WTC11 (cell line): ENCODE data around the gene LTBP1. TPM values are rescaled to one million over a fixed set of nuclear protein-coding genes. Genes with fewer than 3 reads are reported as not detected.

Experiments
- ATAC-seq: fragments of 200-7000 bp; cut with Tn5 transposase; 2 replicates; pipeline ENCODE4 v1.10.0; 2021; ENCODE audit warnings: mild to moderate bottlenecking, moderate library complexity
- CTCF ChIA-PET: fragments of 300-600 bp; sonication (Branson Sonifier 250); formaldehyde crosslinking; loops from one replicate; lab custom pipeline; 2021; ENCODE audit warnings: antibody characterized with exemption; lab: Charles Lee
- POLR2A ChIA-PET: fragments of 350-600 bp; sonication (Branson Sonifier 250); formaldehyde crosslinking; loops from one replicate; lab custom pipeline; 2021; ENCODE audit warnings: antibody characterized with exemption; lab: Charles Lee
- DNase-seq: peaks from one replicate; pipeline ENCODE4 v3.0.0; 2021; ENCODE audit warnings: low spot score
- H3K27ac Mint-ChIP-seq: 2 replicates; pipeline ENCODE4 v1.8.0; 2021; ENCODE audit warnings: mixed read lengths
- H3K27me3 Mint-ChIP-seq: 2 replicates; pipeline ENCODE4 v1.8.0; 2021; ENCODE audit warnings: low read depth, mild to moderate bottlenecking, moderate library complexity, mixed read lengths
- H3K36me3 Mint-ChIP-seq: 2 replicates; pipeline ENCODE4 v1.8.0; 2021; ENCODE audit warnings: mixed read lengths
- H3K4me1 Mint-ChIP-seq: 2 replicates; pipeline ENCODE4 v1.8.0; 2022; ENCODE audit warnings: mixed read lengths
- H3K4me3 Mint-ChIP-seq: 2 replicates; pipeline ENCODE4 v1.8.0; 2021; ENCODE audit warnings: mild to moderate bottlenecking, moderate library complexity, mixed read lengths
- H3K9me3 Mint-ChIP-seq: 2 replicates; pipeline ENCODE4 v1.8.0; 2021; ENCODE audit warnings: mixed read lengths
- CTCF ChIP-seq: fragments of 200-600 bp; IDR thresholded peaks from 2 replicates; pipeline ENCODE4 v1.8.0; 2022; ENCODE audit warnings: antibody characterized with exemption
- E2F5 ChIP-seq: sonication (generic); formaldehyde crosslinking; IDR thresholded peaks from 2 replicates; pipeline ENCODE4 v1.8.1; 2022; ENCODE audit warnings: mild to moderate bottlenecking, moderate library complexity, missing genetic modification reagents
- ERG ChIP-seq: fragments of 250-450 bp; sonication (Bioruptor Pico); IDR thresholded peaks from 2 replicates; pipeline ENCODE4 v1.8.0; 2021; ENCODE audit warnings: mild to moderate bottlenecking
- GABPB1 ChIP-seq: sonication (generic); formaldehyde crosslinking; IDR thresholded peaks from 2 replicates; pipeline ENCODE4 v1.8.1; 2023; ENCODE audit warnings: mild to moderate bottlenecking, missing genetic modification reagents
- GRHL2 ChIP-seq: fragments of 250-450 bp; sonication (Bioruptor Pico); IDR thresholded peaks from 2 replicates; pipeline ENCODE4 v1.8.0; 2022; ENCODE audit warnings: mild to moderate bottlenecking, moderate library complexity; ENCODE audit not compliant: insufficient replicate concordance, severe bottlenecking
- HMGA2 ChIP-seq: fragments of 250-450 bp; sonication (Bioruptor Pico); IDR thresholded peaks from 2 replicates; pipeline ENCODE4 v1.4.0; 2021; ENCODE audit warnings: mild to moderate bottlenecking, moderate library complexity
- IRF2 ChIP-seq: sonication (generic); formaldehyde crosslinking; IDR thresholded peaks from 2 replicates; pipeline ENCODE4 v1.8.0; 2022; ENCODE audit warnings: low read depth, missing genetic modification reagents, borderline replicate concordance
- JAZF1 ChIP-seq: fragments of 250-450 bp; sonication (Bioruptor Pico); IDR thresholded peaks from 2 replicates; pipeline ENCODE4 v1.9.0; 2021; ENCODE audit warnings: moderate library complexity, mild to moderate bottlenecking, inconsistent platforms
- MLX ChIP-seq: sonication (generic); formaldehyde crosslinking; IDR thresholded peaks from 2 replicates; pipeline ENCODE4 v1.8.1; 2023; ENCODE audit warnings: mild to moderate bottlenecking, missing genetic modification reagents, moderate library complexity
- NFYB ChIP-seq: sonication (generic); formaldehyde crosslinking; conservative IDR thresholded peaks from 2 replicates; pipeline ENCODE4 v1.8.0; 2022; ENCODE audit warnings: low read depth, missing genetic modification reagents
- OVOL2 ChIP-seq: fragments of 250-450 bp; sonication (Bioruptor Pico); IDR thresholded peaks from 2 replicates; pipeline ENCODE4 v1.9.0; 2021; ENCODE audit warnings: mild to moderate bottlenecking, borderline replicate concordance
- SP1 ChIP-seq: sonication (generic); formaldehyde crosslinking; conservative IDR thresholded peaks from 2 replicates; pipeline ENCODE4 v1.8.1; 2022; ENCODE audit warnings: missing genetic modification reagents
- TCF7 ChIP-seq: sonication (generic); formaldehyde crosslinking; IDR thresholded peaks from 2 replicates; pipeline ENCODE4 v1.8.0; 2022; ENCODE audit warnings: mild to moderate bottlenecking, low read depth, missing genetic modification reagents, moderate library complexity
- USF1 ChIP-seq: sonication (generic); formaldehyde crosslinking; IDR thresholded peaks from 2 replicates; pipeline ENCODE4 v1.8.0; 2022; ENCODE audit warnings: mild to moderate bottlenecking, missing genetic modification reagents
- ZBTB21 ChIP-seq: sonication (generic); formaldehyde crosslinking; IDR thresholded peaks from 2 replicates; pipeline ENCODE4 v1.8.1; 2023; ENCODE audit warnings: mild to moderate bottlenecking, missing genetic modification reagents, borderline replicate concordance
- ZMAT4 ChIP-seq: fragments of 250-450 bp; sonication (Bioruptor Pico); IDR thresholded peaks from 2 replicates; pipeline ENCODE4 v1.9.0; 2021; ENCODE audit warnings: mild to moderate bottlenecking
- ZNF263 ChIP-seq: sonication (generic); formaldehyde crosslinking; IDR thresholded peaks from 2 replicates; pipeline ENCODE4 v1.8.1; 2022; ENCODE audit warnings: low read depth, mild to moderate bottlenecking, moderate library complexity, missing genetic modification reagents
- ZNF671 ChIP-seq: fragments of 250-450 bp; sonication (Bioruptor Pico); IDR thresholded peaks from 2 replicates; pipeline ENCODE4 v1.8.0; 2021; ENCODE audit warnings: mild to moderate bottlenecking
- ZSCAN18 ChIP-seq: fragments of 250-450 bp; sonication (Bioruptor Pico); IDR thresholded peaks from 2 replicates; pipeline ENCODE4 v2.1.2; 2022; ENCODE audit warnings: mild to moderate bottlenecking, moderate library complexity
- total RNA-seq: library from RNA; stranded (reverse); gene quantifications from 3 replicates; pipeline ENCODE4 v1.2.3, GENCODE V29; 2021

Gene LTBP1
- total RNA-seq, 1 experiment from 2014 or later: 33.6 TPM

- Mint-ChIP-seq H3K9me3 (no peaks in the 10 kb centered on the region), H3K27ac (no peak overlapping the region), H3K4me3 (no peak overlapping the region), H3K36me3 (no peaks in the 10 kb centered on the region), H3K4me1 (peaks cover 18% of the 10 kb centered on the region), H3K27me3 (no peaks in the 10 kb centered on the region)
- POLR2A ChIA-PET: no interaction called here
- DNase-seq (no peak), ATAC-seq (no peak)
- TF ChIP-seq JAZF1 (CRISPR knock-in tag) (no peak), ZBTB21 (CRISPR knock-in tag) (no peak), ZMAT4 (CRISPR knock-in tag) (no peak), CTCF (no peak), HMGA2 (no peak), MLX (CRISPR knock-in tag) (no peak), SP1 (no peak), GABPB1 (CRISPR knock-in tag) (no peak), ZNF263 (CRISPR knock-in tag) (no peak), ZNF671 (CRISPR knock-in tag) (no peak), ZSCAN18 (CRISPR knock-in tag) (no peak), GRHL2 (no peak), OVOL2 (CRISPR knock-in tag) (no peak), IRF2 (no peak), E2F5 (CRISPR knock-in tag) (no peak), ERG (CRISPR knock-in tag) (no peak), NFYB (no peak), TCF7 (CRISPR knock-in tag) (no peak), USF1 (CRISPR knock-in tag) (no peak)
- CTCF ChIA-PET: interaction anchor here (0.8 to 1.6 kb wide), 2 partner anchors 14 to 202 kb away, joined by 4 read pairs; no protein-coding TSS in a partner anchor
Measured at GRCh38 chr2:33381301-33381858, 434.6 kb downstream of the LTBP1 start.
